ENCODE data around the gene DMGDH. TPM values are rescaled to one million over a fixed set of nuclear protein-coding genes. Genes with fewer than 3 reads are reported as not detected.

DMGDH gene
- total and polyA plus RNA-seq, 2 of the 4 experiments (the other 2 are of a cell fraction) = 0.18 TPM; not detected in 1

DNA sequence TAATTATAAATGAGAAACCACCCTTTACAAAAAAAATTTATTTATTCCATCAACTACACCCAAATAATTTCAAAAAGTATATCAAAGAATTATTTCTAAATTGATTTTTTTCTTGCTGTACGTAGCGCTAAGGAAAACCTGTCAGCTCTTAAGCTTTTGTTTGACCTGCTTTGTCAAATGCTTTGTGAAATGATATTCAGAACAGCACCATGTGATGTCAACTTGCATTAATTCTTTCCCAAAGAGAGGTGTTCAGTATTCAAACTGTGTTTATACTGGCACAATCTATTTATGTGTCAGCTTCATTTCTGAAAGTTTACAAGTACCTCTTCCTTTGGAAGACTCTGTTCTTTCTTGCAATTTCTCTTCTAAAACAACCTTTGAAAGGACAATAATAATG lies 72.4 kb downstream of the DMGDH start:
- Histone ChIP-seq H4K8ac (ENCODE audit: low read depth in 2 of 2, low read length in 2 of 2) (no peak overlapping the region), H4K91ac (ENCODE audit: insufficient read depth, low read depth, low read length) (no peak overlapping the region), H3K79me1 (ENCODE audit: low read depth in 1 of 2, low read length in 2 of 2) (no peaks in the 10 kb centered on the region), H2BK20ac (ENCODE audit: low read depth, low read length) (no peak overlapping the region), H3K23ac (ENCODE audit: low read depth, low read length) (no peak overlapping the region), H2AFZ (replicated peaks; ENCODE audit: low read length, poor library complexity) (no peak overlapping the region), H2BK15ac (ENCODE audit: low read depth, low read length) (no peak overlapping the region), H2BK120ac (ENCODE audit: low read depth, low read length) (no peak overlapping the region), H3K36me3 (ENCODE audit: control insufficient read depth, insufficient read depth, low read length) (no peaks in the 10 kb centered on the region), H3K4me2 (ENCODE audit: low read depth, low read length) (no peak overlapping the region), H4K20me1 (ENCODE audit: insufficient read depth, low read length) (no peaks in the 10 kb centered on the region), H2BK5ac (ENCODE audit: low read depth, low read length, poor library complexity, severe bottlenecking) (no peak overlapping the region), H4K5ac (ENCODE audit: low read depth, low read length) (no peak overlapping the region), H3K14ac (replicated peaks; ENCODE audit: low read depth, low read length) (no peak overlapping the region; the same call in 1 of the 2 replicates), H2AK9ac (replicated peaks; ENCODE audit: low read depth, low read length, poor library complexity) (no peak overlapping the region), H3K9ac (ENCODE audit: low read depth, low read length) (no peak overlapping the region), H3K56ac (ENCODE audit: extremely low read depth, insufficient read depth, low read length) (no peak overlapping the region), H3K4me1 (ENCODE audit: control insufficient read depth, insufficient read depth, low read length) (0 out of 2 replicates have a peak, but pooled peaks cover 1% of the 10 kb centered on the region), H3K9me1 (ENCODE audit: insufficient read depth, low read length) (no peaks in the 10 kb centered on the region; the same call in 1 of the 2 replicates), H3K4me3 (ENCODE audit: insufficient read depth, low read depth, low read length) (no peak overlapping the region), H3K27me3 (ENCODE audit: control insufficient read depth, insufficient read depth, low read length) (no peaks in the 10 kb centered on the region), H2AK5ac (ENCODE audit: low read depth, low read length) (no peak overlapping the region), H3K27ac (ENCODE audit: insufficient read depth, low read length) (no peak overlapping the region), H3K4ac (ENCODE audit: low read depth, low read length) (no peak overlapping the region), H3K9me3 (ENCODE audit: control insufficient read depth, insufficient read depth, low read length) (0 out of 2 replicates have a peak, but pooled peaks cover 2% of the 10 kb centered on the region), H3K18ac (ENCODE audit: low read depth, low read length) (no peak overlapping the region)
- POLR2A ChIA-PET (ENCODE audit: unreplicated experiment) = no interaction called here
- TF ChIP-seq RAD21 (IDR thresholded peaks at IDR 0.05; ENCODE audit: low read length) (no peak), BHLHE40 (IDR thresholded peaks at IDR 0.05; ENCODE audit: low read depth, low read length) (no peak), MAZ (IDR thresholded peaks at IDR 0.05; ENCODE audit: borderline replicate concordance, low read depth, low read length) (no peak)
- TF ChIP-seq, protein P1, sequence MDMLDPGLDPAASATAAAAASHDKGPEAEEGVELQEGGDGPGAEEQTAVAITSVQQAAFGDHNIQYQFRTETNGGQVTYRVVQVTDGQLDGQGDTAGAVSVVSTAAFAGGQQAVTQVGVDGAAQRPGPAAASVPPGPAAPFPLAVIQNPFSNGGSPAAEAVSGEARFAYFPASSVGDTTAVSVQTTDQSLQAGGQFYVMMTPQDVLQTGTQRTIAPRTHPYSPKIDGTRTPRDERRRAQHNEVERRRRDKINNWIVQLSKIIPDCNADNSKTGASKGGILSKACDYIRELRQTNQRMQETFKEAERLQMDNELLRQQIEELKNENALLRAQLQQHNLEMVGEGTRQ (IDR thresholded peaks at IDR 0.05; ENCODE audit: low read depth, low read length) = no peak
- intact Hi-C loops (cut with micrococcal nuclease) = no loop called here
- CTCF ChIA-PET = no interaction called here
- no peak for DNase-seq
- no peak for ATAC-seq (ENCODE audit: low read depth)
- no TSS peak for BruUV-seq (replicated peaks)
- dilution Hi-C loops (cut with HindIII; ENCODE audit: low sequenced_read_pairs, unreplicated experiment) = no loop called here
- WGBS, 2 experiments (ENCODE audit: extremely low coverage in 2 of 2, insufficient read length in 1 of 2) = no CpG with 5 or more reads among the region's 2 CpGs
- in situ Hi-C loops (cut with MboI; ENCODE audit: low sequenced_read_pairs) = no loop called here
